Measurements from ENCODE around the gene PGAP6. TPM values are rescaled to one million over a fixed set of nuclear protein-coding genes. Genes with fewer than 3 reads are reported as not detected.

The PGAP6 gene
- total and polyA plus RNA-seq, 2 of the 13 experiments (the other 11 are each of a cell fraction or from before 2014, with no cell fraction given), result 52.7 to 136 TPM

GRCh38 chr16:342455-343213 is 39.1 kb downstream of the PGAP6 start:
- ATAC-seq (peak; percentile 77), FAIRE-seq (no peak), DNase-seq (ENCODE audit: low spot score) (peak; percentile 74)
- Histone ChIP-seq H3K4me3 (replicated peaks in 1 of 3; ENCODE audit: insufficient read depth in 1 of 3, low read depth in 2 of 3, low read length in 3 of 3) (peak overlapping the region in 2 of 3 experiments; percentile 13 to 52; a peak in 2 of 6 replicates), H3K79me2 (ENCODE audit: insufficient read depth, low read length) (peaks cover 86% of the 10 kb centered on the region), H3K27ac (ENCODE audit: extremely low read length, insufficient read depth, low read length) (peak overlapping the region; percentile 90), H3K9me3 (ENCODE audit: low read length) (no peaks in the 10 kb centered on the region), H3K36me3 (replicated peaks in 1 of 2; ENCODE audit: control insufficient read depth in 1 of 2, insufficient read depth in 2 of 2, low read length in 2 of 2) (peaks cover 16 to 32% of the 10 kb centered on the region in 2 experiments), H3K27me3 (ENCODE audit: control insufficient read depth in 1 of 2, insufficient read depth in 2 of 2, low read length in 2 of 2) (no peaks in the 10 kb centered on the region), H2AFZ (ENCODE audit: low read length) (no peak overlapping the region), H3K4me2 (ENCODE audit: low read depth, low read length) (peak overlapping the region; percentile 71), H3K4me1 (ENCODE audit: insufficient read depth, low read length) (peaks cover 80% of the 10 kb centered on the region), H3K9ac (ENCODE audit: insufficient read depth, low read depth, low read length) (peak overlapping the region; percentile 67), H4K20me1 (ENCODE audit: insufficient read depth, low read length) (peaks cover 26% of the 10 kb centered on the region)
- POLR2A ChIA-PET, result interaction anchor here (0.6 to 3.1 kb wide), 8 partner anchors 8 to 199 kb away, joined by 3 to 31 read pairs (median 3); partner anchors contain the start of gene AXIN1
- BruUV-seq (replicated peaks), result TSS peak; percentile 93
- CTCF ChIA-PET (ENCODE audit: low intra/inter-chr PET ratio, low total read pairs), result no interaction called here
- intact Hi-C loops (cut with micrococcal nuclease; ENCODE audit: unreplicated experiment) (no loop called here), in situ Hi-C loops (cut with HindIII; ENCODE audit: extremely low pct_ligation_motif_present, low pct_unique_long_range_greater_than_20kb) (no loop called here)
- WGBS (ENCODE audit: low lambda C conversion rate), result 14% methylated on average over 11 of the region's 18 CpGs
- TF ChIP-seq HDAC2 (CRISPR knock-in tag; IDR thresholded peaks at IDR 0.05), result peak; percentile 81; the same call in 1 of the 2 replicates
- no peak for TF ChIP-seq MAZ (IDR thresholded peaks at IDR 0.05; ENCODE audit: borderline replicate concordance, low read depth, low read length)
- TF ChIP-seq MAZ (CRISPR knock-in tag; IDR thresholded peaks at IDR 0.05; ENCODE audit: low read depth), result 0 out of 2 replicates have a peak, but pooled peaks have one; percentile 67
- TF ChIP-seq ZNF691 (CRISPR knock-in tag; IDR thresholded peaks at IDR 0.05; ENCODE audit: borderline replicate concordance, low read depth), result peak; percentile 74; the same call in 1 of the 2 replicates
- no peak for TF ChIP-seq ZNF317 (CRISPR knock-in tag; IDR thresholded peaks at IDR 0.05)
- TF ChIP-seq ZNF292 (CRISPR knock-in tag; IDR thresholded peaks at IDR 0.05; ENCODE audit: borderline replicate concordance, low read depth), result peak; percentile 90
- peak; percentile 66; the same call in 1 of the 2 replicates for TF ChIP-seq TOE1 (CRISPR knock-in tag; IDR thresholded peaks at IDR 0.05)
- no peak for TF ChIP-seq SRF (IDR thresholded peaks at IDR 0.05; ENCODE audit: low read depth, low read length)
- no peak for TF ChIP-seq ZNF496 (CRISPR knock-in tag; IDR thresholded peaks at IDR 0.05; ENCODE audit: insufficient replicate concordance)
- TF ChIP-seq CENPBD1 (CRISPR knock-in tag; IDR thresholded peaks at IDR 0.05; ENCODE audit: borderline replicate concordance, low read depth), result no peak
- 0 out of 2 replicates have a peak, but pooled peaks have one; percentile 72 for TF ChIP-seq IRX3 (CRISPR knock-in tag; IDR thresholded peaks at IDR 0.05; ENCODE audit: borderline replicate concordance, low read depth)
- TF ChIP-seq TIGD3 (CRISPR knock-in tag; IDR thresholded peaks at IDR 0.05; ENCODE audit: borderline replicate concordance), result 0 out of 2 replicates have a peak, but pooled peaks have one; percentile 25
- TF ChIP-seq ZNF773 (CRISPR knock-in tag; IDR thresholded peaks at IDR 0.05; ENCODE audit: borderline replicate concordance), result no peak
- TF ChIP-seq POLR2AphosphoS2 (IDR thresholded peaks at IDR 0.05; ENCODE audit: low read depth, low read length), result no peak
- TF ChIP-seq NR2F2 (IDR thresholded peaks at IDR 0.05; ENCODE audit: borderline replicate concordance, low read depth), result no peak; the same call in 1 of the 2 replicates
- TF ChIP-seq TRAFD1 (CRISPR knock-in tag; IDR thresholded peaks at IDR 0.05; ENCODE audit: borderline replicate concordance), result no peak
- no peak for TF ChIP-seq ZNF446 (CRISPR knock-in tag; IDR thresholded peaks at IDR 0.05)
